SK-N-SH (cell line): ENCODE measurements around the gene OGN. TPM values are rescaled to one million over a fixed set of nuclear protein-coding genes. Genes with fewer than 3 reads are reported as not detected.

Experiments used
- CTCF ChIA-PET: fragments of 300-600, 350-600 bp; formaldehyde crosslinking; extraction: SDS; loops from one replicate; lab custom pipeline; 2021; lab: Yijun Ruan, JAX
- POLR2A ChIA-PET: fragments of 350-600 bp; sonication (Branson Sonifier 250); formaldehyde crosslinking; extraction: SDS; loops from one replicate; lab custom pipeline; 2020; ENCODE audit warnings: antibody characterized with exemption, inconsistent platforms; lab: Yijun Ruan, JAX
- DNase-seq: peaks from one replicate; pipeline ENCODE4 v3.0.0; 2012
- H2AFZ ChIP-seq: fragments of 200-600 bp; sonication (generic); 2 replicates; pipeline ENCODE4 v1.8.1; 2016; ENCODE audit warnings: antibody characterized with exemption, mild to moderate bottlenecking, low read depth
- H3F3A ChIP-seq: fragments of 200-600 bp; sonication (generic); replicated peaks from 2 replicates; pipeline ENCODE3; 2016; ENCODE audit warnings: antibody characterized with exemption, mild to moderate bottlenecking; ENCODE audit not compliant: insufficient read depth
- H3K27ac ChIP-seq, 2 experiments: fragments of 200-500 bp in 1 of 2; fragments of 200-600 bp in 1 of 2; sonication (Bioruptor generic) in 1 of 2; sonication (generic), shearing (Covaris generic) in 1 of 2; 2 replicates each; pipeline versions ENCODE4 v1.5.1 to v1.6.1; 2014 to 2016; ENCODE audit warnings: low read depth in 2 of 2, inconsistent platforms in 1 of 2, low read length in 1 of 2, mild to moderate bottlenecking in 1 of 2, mixed read lengths in 1 of 2
- H3K27me3 ChIP-seq: fragments of 200-600 bp; sonication (generic), shearing (Covaris generic); 2 replicates; pipeline ENCODE4 v1.6.1; 2016; ENCODE audit warnings: mixed run types; ENCODE audit not compliant: insufficient read depth
- H3K36me3 ChIP-seq, 2 experiments: fragments of 200-500 bp in 1 of 2; fragments of 200-600 bp in 1 of 2; sonication (Bioruptor generic) in 1 of 2; sonication (generic) in 1 of 2; replicated peaks in 1 of 2; 2 replicates each; pipeline versions ENCODE3 to v1.5.1; 2014 to 2016; ENCODE audit warnings: low read length in 1 of 2, mild to moderate bottlenecking in 1 of 2; ENCODE audit not compliant: insufficient read depth in 2 of 2, control insufficient read depth in 1 of 2
- H3K4me1 ChIP-seq, 2 experiments: fragments of 200-500 bp in 1 of 2; fragments of 200-600 bp in 1 of 2; sonication (Bioruptor generic) in 1 of 2; sonication (generic), shearing (Covaris generic) in 1 of 2; 2 replicates each; pipeline versions ENCODE4 v1.5.1 to v1.6.1; 2014 to 2016; ENCODE audit warnings: low read depth in 1 of 2, low read length in 1 of 2, mixed run types in 1 of 2; ENCODE audit not compliant: insufficient read depth in 2 of 2, control insufficient read depth in 1 of 2
- H3K4me2 ChIP-seq: fragments of 200-600 bp; sonication (generic), shearing (Covaris generic); 2 replicates; pipeline ENCODE4 v1.6.1; 2017; ENCODE audit warnings: mixed run types
- H3K4me3 ChIP-seq, 2 experiments: fragments of 200-500 bp in 1 of 2; fragments of 200-600 bp in 1 of 2; sonication (Bioruptor generic) in 1 of 2; sonication (generic), shearing (Covaris generic) in 1 of 2; 2 replicates each; pipeline versions ENCODE4 v1.5.1 to v1.8.1; 2014 to 2016; ENCODE audit warnings: low read depth in 2 of 2, inconsistent platforms in 1 of 2, low read length in 1 of 2, mild to moderate bottlenecking in 1 of 2, mixed read lengths in 1 of 2, moderate library complexity in 1 of 2
- H3K79me2 ChIP-seq: fragments of 200-600 bp; sonication (generic); 2 replicates; pipeline ENCODE4 v1.8.1; 2017; ENCODE audit warnings: mild to moderate bottlenecking; ENCODE audit not compliant: insufficient read depth
- H3K9ac ChIP-seq: fragments of 200-600 bp; sonication (generic); 2 replicates; pipeline ENCODE4 v1.6.1; 2017; ENCODE audit warnings: mixed run types
- H3K9me2 ChIP-seq: fragments of 200-600 bp; sonication (generic); 2 replicates; pipeline ENCODE4 v1.6.1; 2017; ENCODE audit warnings: mixed run types
- H3K9me3 ChIP-seq: fragments of 200-600 bp; sonication (generic); 2 replicates; pipeline ENCODE4 v1.6.1; 2017; ENCODE audit warnings: mixed run types, mild to moderate bottlenecking, moderate library complexity
- H4K20me1 ChIP-seq: fragments of 200-600 bp; sonication (generic); 2 replicates; pipeline ENCODE4 v1.6.1; 2017; ENCODE audit warnings: mild to moderate bottlenecking, mixed run types; ENCODE audit not compliant: insufficient read depth
- ELF1 ChIP-seq: IDR thresholded peaks from 2 replicates; pipeline ENCODE4 v1.4.0; 2012
- EP300 ChIP-seq, 2 experiments: IDR thresholded peaks; 2 replicates each; pipeline versions ENCODE4 v1.4.0 to v1.6.1; 2012; ENCODE audit warnings: borderline replicate concordance in 1 of 2, low read depth in 1 of 2, low read length in 1 of 2
- FOSL2 ChIP-seq: IDR thresholded peaks from 2 replicates; pipeline ENCODE4 v1.4.0; 2012; ENCODE audit warnings: low read depth, mild to moderate bottlenecking, moderate library complexity, borderline replicate concordance
- FOXJ3 ChIP-seq: sonication (generic); formaldehyde crosslinking; IDR thresholded peaks from 2 replicates; pipeline ENCODE4 v1.5.1; 2020; ENCODE audit warnings: mild to moderate bottlenecking, missing genetic modification reagents
- JUND ChIP-seq: IDR thresholded peaks from 2 replicates; pipeline ENCODE4 v1.4.0; 2012
- NFIC ChIP-seq: IDR thresholded peaks from 2 replicates; pipeline ENCODE4 v1.4.0; 2012; ENCODE audit warnings: borderline replicate concordance
- RCOR1 ChIP-seq: fragments of 150-350 bp; IDR thresholded peaks from 2 replicates; pipeline ENCODE4 v1.6.1; 2017; ENCODE audit warnings: antibody characterized with exemption, low read length
- RXRA ChIP-seq: IDR thresholded peaks from 2 replicates; pipeline ENCODE4 v1.4.0; 2012; ENCODE audit warnings: low read depth, mild to moderate bottlenecking, borderline replicate concordance
- SIN3A ChIP-seq: IDR thresholded peaks from 2 replicates; pipeline ENCODE4 v1.6.1; 2012; ENCODE audit warnings: low read depth, mild to moderate bottlenecking, low read length, moderate library complexity, borderline replicate concordance
- TCF12 ChIP-seq: IDR thresholded peaks from 2 replicates; pipeline ENCODE4 v1.4.0; 2012
- WGBS: methylation state at CpG from one replicate; pipeline ENCODE4 v1.1.6; 2017; ENCODE audit warnings: low lambda C conversion rate; 5-methylcytosine and 5-hydroxymethylcytosine counted together
- polyA plus RNA-seq, 3 experiments: library from polyadenylated mRNA; depleted of rRNA; stranded (reverse); fragments of >200 nt; gene quantifications; 2 replicates each; pipeline ENCODE4 v1.2.3, GENCODE V29; 2012
- TF ChIP-seq, protein P1 (sequence below): IDR thresholded peaks from 2 replicates; pipeline ENCODE4 v1.6.1; 2012; ENCODE audit warnings: mild to moderate bottlenecking, low read depth, low read length, moderate library complexity
- TF ChIP-seq, protein P2 (sequence below): fragments of 150-350 bp; IDR thresholded peaks from 2 replicates; pipeline ENCODE4 v1.6.1; 2017; ENCODE audit warnings: antibody characterized with exemption, low read length, low read depth, borderline replicate concordance
- TF ChIP-seq, protein P3 (sequence below): fragments of 200-600 bp; sonication (generic); IDR thresholded peaks from 2 replicates; pipeline ENCODE4 v1.6.1; 2017; ENCODE audit warnings: antibody characterized with exemption, mild to moderate bottlenecking, moderate library complexity
- TF ChIP-seq, protein P4 (sequence below): IDR thresholded peaks from 2 replicates; pipeline ENCODE4 v1.4.0; 2012; ENCODE audit warnings: low read depth
- TF ChIP-seq, protein P5 (sequence below): IDR thresholded peaks from 2 replicates; pipeline ENCODE4; 2012
- TF ChIP-seq, protein P6 (sequence below): fragments of 150-350 bp; IDR thresholded peaks from 2 replicates; pipeline ENCODE4 v1.6.1; 2016; ENCODE audit warnings: mild to moderate bottlenecking, low read depth, low read length

Gene OGN
- polyA plus RNA-seq, 1 of the 3 experiments (the other 2 are of a cell fraction): 0.03 TPM

DNA sequence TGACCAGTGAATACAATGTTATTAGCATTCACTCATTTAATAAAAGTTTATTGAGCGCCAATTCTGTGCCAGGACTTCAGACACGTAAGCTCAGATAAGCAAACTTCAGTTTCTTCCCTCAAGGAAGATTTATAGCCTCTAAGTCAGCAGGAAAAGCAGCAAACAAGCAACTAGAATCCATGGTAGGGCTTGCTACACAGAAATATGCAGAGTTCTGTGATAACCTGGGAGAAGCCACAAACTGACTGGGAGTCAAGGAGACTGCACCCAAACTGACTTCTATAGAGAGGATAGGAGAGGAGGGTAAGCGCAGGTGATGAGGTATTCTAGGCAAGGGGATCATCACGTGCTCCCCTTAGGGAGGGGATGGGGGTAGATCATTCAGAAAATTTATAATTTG lies 1.4 kb upstream of the OGN start (continued):
- TF ChIP-seq, protein P1, sequence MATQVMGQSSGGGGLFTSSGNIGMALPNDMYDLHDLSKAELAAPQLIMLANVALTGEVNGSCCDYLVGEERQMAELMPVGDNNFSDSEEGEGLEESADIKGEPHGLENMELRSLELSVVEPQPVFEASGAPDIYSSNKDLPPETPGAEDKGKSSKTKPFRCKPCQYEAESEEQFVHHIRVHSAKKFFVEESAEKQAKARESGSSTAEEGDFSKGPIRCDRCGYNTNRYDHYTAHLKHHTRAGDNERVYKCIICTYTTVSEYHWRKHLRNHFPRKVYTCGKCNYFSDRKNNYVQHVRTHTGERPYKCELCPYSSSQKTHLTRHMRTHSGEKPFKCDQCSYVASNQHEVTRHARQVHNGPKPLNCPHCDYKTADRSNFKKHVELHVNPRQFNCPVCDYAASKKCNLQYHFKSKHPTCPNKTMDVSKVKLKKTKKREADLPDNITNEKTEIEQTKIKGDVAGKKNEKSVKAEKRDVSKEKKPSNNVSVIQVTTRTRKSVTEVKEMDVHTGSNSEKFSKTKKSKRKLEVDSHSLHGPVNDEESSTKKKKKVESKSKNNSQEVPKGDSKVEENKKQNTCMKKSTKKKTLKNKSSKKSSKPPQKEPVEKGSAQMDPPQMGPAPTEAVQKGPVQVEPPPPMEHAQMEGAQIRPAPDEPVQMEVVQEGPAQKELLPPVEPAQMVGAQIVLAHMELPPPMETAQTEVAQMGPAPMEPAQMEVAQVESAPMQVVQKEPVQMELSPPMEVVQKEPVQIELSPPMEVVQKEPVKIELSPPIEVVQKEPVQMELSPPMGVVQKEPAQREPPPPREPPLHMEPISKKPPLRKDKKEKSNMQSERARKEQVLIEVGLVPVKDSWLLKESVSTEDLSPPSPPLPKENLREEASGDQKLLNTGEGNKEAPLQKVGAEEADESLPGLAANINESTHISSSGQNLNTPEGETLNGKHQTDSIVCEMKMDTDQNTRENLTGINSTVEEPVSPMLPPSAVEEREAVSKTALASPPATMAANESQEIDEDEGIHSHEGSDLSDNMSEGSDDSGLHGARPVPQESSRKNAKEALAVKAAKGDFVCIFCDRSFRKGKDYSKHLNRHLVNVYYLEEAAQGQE: no peak

DNA sequence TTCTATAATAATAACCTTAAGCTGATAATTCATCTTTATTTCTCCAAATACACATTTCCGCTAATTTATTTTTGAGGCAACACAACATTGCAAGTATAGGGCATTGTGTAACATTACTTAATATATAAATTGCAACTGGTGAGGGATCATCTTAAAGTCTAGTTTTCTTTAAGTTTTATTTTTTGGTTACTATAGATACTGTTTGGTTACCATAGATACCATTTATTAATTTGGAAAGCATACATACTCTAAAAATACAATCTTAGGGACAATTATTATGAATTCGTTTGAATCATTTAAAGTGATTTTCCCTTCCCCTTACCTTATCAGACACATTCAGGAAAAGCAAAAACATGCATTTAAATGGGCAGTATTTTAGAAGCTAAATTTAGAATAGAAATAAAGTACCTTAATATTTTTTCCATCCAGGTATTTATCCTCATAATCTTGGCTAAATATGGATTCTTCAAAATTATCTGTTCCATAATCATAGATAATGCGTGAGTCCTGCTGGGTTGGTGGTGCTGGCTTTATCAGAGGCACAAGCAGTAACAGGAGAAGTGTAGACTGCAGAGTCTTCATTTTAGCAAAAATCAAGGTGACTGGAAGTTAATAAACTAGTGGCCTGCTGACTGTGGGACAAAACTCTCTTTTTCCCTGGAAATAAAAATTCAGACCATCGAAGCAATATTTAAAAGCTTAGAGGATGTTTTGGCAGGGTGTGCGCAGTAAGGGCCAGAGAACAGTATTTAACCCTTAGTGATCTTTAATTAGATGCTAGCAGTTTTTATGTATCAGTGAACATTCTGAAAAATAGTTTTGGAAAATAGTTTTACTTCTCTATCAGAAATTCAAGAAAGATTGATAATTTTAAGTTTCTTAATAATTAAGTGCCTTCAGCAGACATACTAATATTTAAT lies 1.3 kb downstream of the OGN start:
- ChIA-PET POLR2A (no interaction called here), CTCF (no interaction called here)
- Histone ChIP-seq H3K4me3 (no peak overlapping the region), H3K36me3 (no peaks in the 10 kb centered on the region), H3K4me1 (peaks cover 3 to 7% of the 10 kb centered on the region in 2 experiments; a peak in 3 of 4 replicates), H3K27me3 (no peaks in the 10 kb centered on the region), H3K9me3 (no peaks in the 10 kb centered on the region), H3K79me2 (no peaks in the 10 kb centered on the region), H3K9ac (no peak overlapping the region), H4K20me1 (no peaks in the 10 kb centered on the region), H3F3A (no peaks in the 10 kb centered on the region), H2AFZ (no peak overlapping the region), H3K9me2 (no peaks in the 10 kb centered on the region), H3K27ac (no peak overlapping the region), H3K4me2 (no peak overlapping the region)
- no peak for DNase-seq
- TF ChIP-seq ELF1 (no peak), JUND (no peak), TCF12 (no peak), FOSL2 (no peak), RXRA (no peak), SIN3A (no peak), NFIC (no peak), RCOR1 (no peak), EP300 (IDR thresholded peaks at IDR 0.05; ENCODE audit: borderline replicate concordance in 1 of 2, low read depth in 1 of 2, low read length in 1 of 2) (no peak), FOXJ3 (CRISPR knock-in tag) (no peak)
- TF ChIP-seq, protein P2, sequence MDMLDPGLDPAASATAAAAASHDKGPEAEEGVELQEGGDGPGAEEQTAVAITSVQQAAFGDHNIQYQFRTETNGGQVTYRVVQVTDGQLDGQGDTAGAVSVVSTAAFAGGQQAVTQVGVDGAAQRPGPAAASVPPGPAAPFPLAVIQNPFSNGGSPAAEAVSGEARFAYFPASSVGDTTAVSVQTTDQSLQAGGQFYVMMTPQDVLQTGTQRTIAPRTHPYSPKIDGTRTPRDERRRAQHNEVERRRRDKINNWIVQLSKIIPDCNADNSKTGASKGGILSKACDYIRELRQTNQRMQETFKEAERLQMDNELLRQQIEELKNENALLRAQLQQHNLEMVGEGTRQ: no peak
- TF ChIP-seq, protein P3, sequence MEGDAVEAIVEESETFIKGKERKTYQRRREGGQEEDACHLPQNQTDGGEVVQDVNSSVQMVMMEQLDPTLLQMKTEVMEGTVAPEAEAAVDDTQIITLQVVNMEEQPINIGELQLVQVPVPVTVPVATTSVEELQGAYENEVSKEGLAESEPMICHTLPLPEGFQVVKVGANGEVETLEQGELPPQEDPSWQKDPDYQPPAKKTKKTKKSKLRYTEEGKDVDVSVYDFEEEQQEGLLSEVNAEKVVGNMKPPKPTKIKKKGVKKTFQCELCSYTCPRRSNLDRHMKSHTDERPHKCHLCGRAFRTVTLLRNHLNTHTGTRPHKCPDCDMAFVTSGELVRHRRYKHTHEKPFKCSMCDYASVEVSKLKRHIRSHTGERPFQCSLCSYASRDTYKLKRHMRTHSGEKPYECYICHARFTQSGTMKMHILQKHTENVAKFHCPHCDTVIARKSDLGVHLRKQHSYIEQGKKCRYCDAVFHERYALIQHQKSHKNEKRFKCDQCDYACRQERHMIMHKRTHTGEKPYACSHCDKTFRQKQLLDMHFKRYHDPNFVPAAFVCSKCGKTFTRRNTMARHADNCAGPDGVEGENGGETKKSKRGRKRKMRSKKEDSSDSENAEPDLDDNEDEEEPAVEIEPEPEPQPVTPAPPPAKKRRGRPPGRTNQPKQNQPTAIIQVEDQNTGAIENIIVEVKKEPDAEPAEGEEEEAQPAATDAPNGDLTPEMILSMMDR: no peak
- TF ChIP-seq, protein P4, sequence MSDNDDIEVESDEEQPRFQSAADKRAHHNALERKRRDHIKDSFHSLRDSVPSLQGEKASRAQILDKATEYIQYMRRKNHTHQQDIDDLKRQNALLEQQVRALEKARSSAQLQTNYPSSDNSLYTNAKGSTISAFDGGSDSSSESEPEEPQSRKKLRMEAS: no peak
- TF ChIP-seq, protein P5, sequence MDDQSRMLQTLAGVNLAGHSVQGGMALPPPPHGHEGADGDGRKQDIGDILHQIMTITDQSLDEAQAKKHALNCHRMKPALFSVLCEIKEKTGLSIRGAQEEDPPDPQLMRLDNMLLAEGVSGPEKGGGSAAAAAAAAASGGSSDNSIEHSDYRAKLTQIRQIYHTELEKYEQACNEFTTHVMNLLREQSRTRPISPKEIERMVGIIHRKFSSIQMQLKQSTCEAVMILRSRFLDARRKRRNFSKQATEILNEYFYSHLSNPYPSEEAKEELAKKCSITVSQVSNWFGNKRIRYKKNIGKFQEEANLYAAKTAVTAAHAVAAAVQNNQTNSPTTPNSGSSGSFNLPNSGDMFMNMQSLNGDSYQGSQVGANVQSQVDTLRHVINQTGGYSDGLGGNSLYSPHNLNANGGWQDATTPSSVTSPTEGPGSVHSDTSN: no peak
- TF ChIP-seq, protein P6, sequence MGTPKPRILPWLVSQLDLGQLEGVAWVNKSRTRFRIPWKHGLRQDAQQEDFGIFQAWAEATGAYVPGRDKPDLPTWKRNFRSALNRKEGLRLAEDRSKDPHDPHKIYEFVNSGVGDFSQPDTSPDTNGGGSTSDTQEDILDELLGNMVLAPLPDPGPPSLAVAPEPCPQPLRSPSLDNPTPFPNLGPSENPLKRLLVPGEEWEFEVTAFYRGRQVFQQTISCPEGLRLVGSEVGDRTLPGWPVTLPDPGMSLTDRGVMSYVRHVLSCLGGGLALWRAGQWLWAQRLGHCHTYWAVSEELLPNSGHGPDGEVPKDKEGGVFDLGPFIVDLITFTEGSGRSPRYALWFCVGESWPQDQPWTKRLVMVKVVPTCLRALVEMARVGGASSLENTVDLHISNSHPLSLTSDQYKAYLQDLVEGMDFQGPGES: no peak
- 95% methylated on average over 5 of the region's 5 CpGs for WGBS
